HepG2 (cell line): ENCODE data around the gene PIK3R3. TPM values are rescaled to one million over a fixed set of nuclear protein-coding genes. Genes with fewer than 3 reads are reported as not detected.

Experiments used
- AFF4 ChIP-seq: sonication (generic); formaldehyde crosslinking; IDR thresholded peaks from 2 replicates; pipeline ENCODE4 v1.4.0; 2020; ENCODE audit warnings: missing genetic modification reagents
- BRD4 ChIP-seq: sonication (generic); formaldehyde crosslinking; IDR thresholded peaks from 2 replicates; pipeline ENCODE4 v1.4.0; 2020; ENCODE audit warnings: missing genetic modification reagents
- KLF13 ChIP-seq: sonication (generic); formaldehyde crosslinking; IDR thresholded peaks from 2 replicates; pipeline ENCODE4 v1.4.0; 2020; ENCODE audit warnings: mild to moderate bottlenecking, missing genetic modification reagents
- SNAPC4 ChIP-seq: sonication (generic); formaldehyde crosslinking; IDR thresholded peaks from 2 replicates; pipeline ENCODE4 v1.4.0; 2020; ENCODE audit warnings: mild to moderate bottlenecking, missing genetic modification reagents
- STAT6 ChIP-seq: sonication (generic); formaldehyde crosslinking; IDR thresholded peaks from 2 replicates; pipeline ENCODE4 v1.4.0; 2020; ENCODE audit warnings: missing genetic modification reagents, mild to moderate bottlenecking, borderline replicate concordance
- ZNF441 ChIP-seq: sonication (generic); formaldehyde crosslinking; IDR thresholded peaks from 2 replicates; pipeline ENCODE4 v1.7.0; 2021; ENCODE audit warnings: missing genetic modification reagents, borderline replicate concordance
- ZNF687 ChIP-seq: sonication (generic); formaldehyde crosslinking; IDR thresholded peaks from 2 replicates; pipeline ENCODE4 v1.5.1; 2020; ENCODE audit warnings: mild to moderate bottlenecking, missing genetic modification reagents, moderate library complexity
- polyA plus RNA-seq, 8 experiments: library from polyadenylated mRNA; depleted of rRNA in 3 of 8; stranded (reverse) in 7 of 8; unstranded in 1 of 8; fragments of >200 nt; fragmentation: Illumina TruSeq in 4 of 8; extraction: Trizol in 4 of 8; gene quantifications; 2 replicates each; pipeline versions ENCODE4 v1.2.1 to v1.2.3, GENCODE V29; 2011 to 2016; ENCODE audit warnings: low read depth in 4 of 8, missing spikeins in 1 of 8, mixed read lengths in 1 of 8; ENCODE audit not compliant: insufficient read depth in 1 of 8
- total RNA-seq, 5 experiments: library from RNA; depleted of rRNA; stranded (reverse); fragments of >200 nt; fragmentation: Illumina TruSeq; extraction: Trizol; gene quantifications; 2 replicates each; pipeline ENCODE4 v1.2.3, GENCODE V29; 2016; ENCODE audit warnings: low read depth in 1 of 5

PIK3R3 gene
- total and polyA plus RNA-seq, 2 of the 13 experiments (the other 11 are each of a cell fraction or from before 2014, with no cell fraction given): 0.37 to 6.9 TPM

- TF ChIP-seq ZNF687 (peak; percentile 27; the same call in 1 of the 2 replicates), SNAPC4 (CRISPR knock-in tag) (peak; percentile 91; the same call in 1 of the 2 replicates), AFF4 (CRISPR knock-in tag) (no peak), BRD4 (no peak), STAT6 (CRISPR knock-in tag) (0 out of 2 replicates have a peak, but pooled peaks have one; percentile 51), KLF13 (CRISPR knock-in tag) (0 out of 2 replicates have a peak, but pooled peaks have one; percentile 55), ZNF441 (CRISPR knock-in tag) (no peak)
Observed at GRCh38 chr1:46036894-46037839, 95.3 kb downstream of the PIK3R3 start (continued).
